K562 (cell line): ENCODE results near the gene SYF2. TPM values are rescaled to one million over a fixed set of nuclear protein-coding genes. Genes with fewer than 3 reads are reported as not detected.

ENCODE experiments used
- ATAC-seq: fragments of 200-7000 bp; cut with Tn5 transposase; 3 replicates; pipeline ENCODE4 v1.9.1; 2020; ENCODE audit warnings: moderate library complexity
- BruUV-seq: library from RNA; stranded (reverse); fragments of 400-500 nt; replicated peaks from 2 replicates; lab custom pipeline; 2021; lab: Mats Ljungman, UMichigan
- CTCF ChIA-PET: fragments of 300-600 bp; formaldehyde crosslinking; extraction: SDS; loops from one replicate; lab custom pipeline; 2021; ENCODE audit warnings: low intra/inter-chr PET ratio; lab: Yijun Ruan, JAX
- POLR2A ChIA-PET: fragments of 300-600, 350-650 bp; sonication (Branson Sonifier 250); formaldehyde crosslinking; extraction: SDS; loops from one replicate; lab custom pipeline; 2021; ENCODE audit warnings: antibody characterized with exemption, inconsistent platforms; lab: Yijun Ruan, JAX
- DNase-seq, 4 experiments: peaks; one replicate each; pipeline versions ENCODE4 v3.0.0 to v3.0.0-alpha.2; 2011 to 2018; ENCODE audit warnings: low spot score in 3 of 4, mixed read lengths in 3 of 4; ENCODE audit errors: extremely low read depth in 1 of 4
- FAIRE-seq: peaks from 2 replicates; lab custom pipeline; 2011; peaks lifted over from hg19 to GRCh38; lab: Jason Lieb, UNC
- H2AFZ ChIP-seq: 2 replicates; pipeline ENCODE4 v1.6.0; 2011; ENCODE audit warnings: low read depth, low read length, control low read depth, inconsistent platforms
- H3K27ac ChIP-seq: fragments of 200-600 bp; 3 replicates; pipeline ENCODE4 v1.8.0; 2011; ENCODE audit warnings: low read depth, mild to moderate bottlenecking, control low read depth, inconsistent platforms, low read length, moderate library complexity, mixed read lengths; ENCODE audit errors: extremely low read depth
- H3K27me3 ChIP-seq, 2 experiments: fragments of 300-600 bp in 1 of 2; 2 replicates in 1 of 2; 3 replicates in 1 of 2; pipeline versions ENCODE4 v1.6.0 to v1.8.0; 2011; ENCODE audit warnings: inconsistent platforms in 2 of 2, low read length in 2 of 2, mild to moderate bottlenecking in 1 of 2, mixed read lengths in 1 of 2, moderate library complexity in 1 of 2; ENCODE audit not compliant: control insufficient read depth in 2 of 2, insufficient read depth in 2 of 2
- H3K36me3 ChIP-seq: fragments of 300-600 bp; 3 replicates; pipeline ENCODE4 v1.8.0; 2011; ENCODE audit warnings: mild to moderate bottlenecking, low read length, inconsistent platforms; ENCODE audit not compliant: control insufficient read depth, insufficient read depth
- H3K4me1 ChIP-seq, 2 experiments: fragments of 200-600 bp in 1 of 2; replicated peaks in 1 of 2; 2 replicates in 1 of 2; 3 replicates in 1 of 2; pipeline versions ENCODE4 v1.5.1 to v1.8.0; 2011; ENCODE audit warnings: inconsistent platforms in 2 of 2, low read length in 2 of 2, mild to moderate bottlenecking in 1 of 2, mixed read lengths in 1 of 2, moderate library complexity in 1 of 2; ENCODE audit not compliant: control insufficient read depth in 2 of 2, insufficient read depth in 2 of 2
- H3K4me2 ChIP-seq: 2 replicates; pipeline ENCODE4 v1.6.1; 2011; ENCODE audit warnings: low read length, control low read depth, inconsistent platforms, mixed read lengths; ENCODE audit not compliant: insufficient read depth
- H3K4me3 ChIP-seq: fragments of 200-600 bp; sonication (generic), shearing (Covaris generic); 2 replicates; pipeline ENCODE4 v1.5.1; 2016; ENCODE audit warnings: control low read depth, inconsistent platforms
- H3K79me2 ChIP-seq: fragments of 200-600 bp; 3 replicates; pipeline ENCODE4 v1.8.0; 2011; ENCODE audit warnings: low read length, inconsistent platforms; ENCODE audit not compliant: control insufficient read depth, insufficient read depth
- H3K9ac ChIP-seq, 2 experiments: 2 replicates each; pipeline versions ENCODE4 v1.6.0 to v1.6.1; 2011; ENCODE audit warnings: low read depth in 2 of 2, low read length in 2 of 2, control low read depth in 1 of 2, inconsistent platforms in 1 of 2, mild to moderate bottlenecking in 1 of 2, mixed read lengths in 1 of 2; ENCODE audit not compliant: insufficient read depth in 1 of 2
- H3K9me1 ChIP-seq: one replicate; pipeline ENCODE4 v1.6.0; 2011; ENCODE audit warnings: inconsistent platforms, mild to moderate bottlenecking, low read length, moderate library complexity; ENCODE audit not compliant: control insufficient read depth, insufficient read depth
- H3K9me3 ChIP-seq: replicated peaks from 2 replicates; pipeline ENCODE4 v1.5.1; 2011; ENCODE audit warnings: low read depth, low read length, inconsistent platforms; ENCODE audit not compliant: control insufficient read depth, insufficient read depth
- H4K20me1 ChIP-seq: replicated peaks from 2 replicates; pipeline ENCODE4 v1.6.1; 2011; ENCODE audit warnings: low read length, inconsistent platforms, mixed read lengths; ENCODE audit not compliant: control insufficient read depth, insufficient read depth
- ATF1 ChIP-seq, 2 experiments: fragments of 450-650 bp in 1 of 2; IDR thresholded peaks; 2 replicates each; pipeline ENCODE4 v1.6.1; 2016; ENCODE audit warnings: missing compliant biosample characterization in 1 of 2, missing genetic modification characterization in 1 of 2
- FOSL1 ChIP-seq: fragments of 200-800 bp; sonication (Bioruptor generic); conservative IDR thresholded peaks from 2 replicates; pipeline ENCODE4 v1.6.1; 2016; ENCODE audit warnings: missing genetic modification characterization, missing compliant biosample characterization
- KAT8 ChIP-seq: fragments of 450-650 bp; IDR thresholded peaks from 2 replicates; pipeline ENCODE4 v1.6.1; 2016; ENCODE audit warnings: low read depth, mild to moderate bottlenecking
- SAFB ChIP-seq: fragments of 200-400 bp; formaldehyde crosslinking; IDR thresholded peaks from 2 replicates; pipeline ENCODE4 v1.6.1; 2017; ENCODE audit warnings: low read depth, low read length, borderline replicate concordance
- USF1 ChIP-seq: sonication (generic); formaldehyde crosslinking; IDR thresholded peaks from 2 replicates; pipeline ENCODE4 v1.9.0; 2022; ENCODE audit warnings: mild to moderate bottlenecking, missing genetic modification reagents
- WGBS: fragments of 100-300 bp; shearing (Covaris generic); methylation state at CpG from one replicate; pipeline ENCODE4 v1.1.6; 2016; ENCODE audit warnings: low coverage, mixed read lengths; ENCODE audit not compliant: insufficient coverage; ENCODE audit errors: missing lambda C conversion rate; 5-methylcytosine and 5-hydroxymethylcytosine counted together
- in situ Hi-C: fragments of 300-500 bp; cut with MboI; formaldehyde crosslinking; loops from 4 replicates; pipeline ENCODE4 v1.15.0; 2018; ENCODE audit warnings: inconsistent platforms, mixed read lengths
- intact Hi-C: fragments of 100-400 bp; cut with micrococcal nuclease; formaldehyde crosslinking; loops from 2 replicates; pipeline ENCODE4 v1.14.2; 2022
- polyA plus RNA-seq, 8 experiments: library from polyadenylated mRNA; depleted of rRNA in 4 of 8; stranded (reverse) in 5 of 8; unstranded in 3 of 8; fragments of >200 nt; fragmentation: Nextera tagmentation in 2 of 8; fragmentation: Illumina TruSeq in 1 of 8; extraction: Ambion mirVana in 2 of 8; extraction: Trizol in 1 of 8; gene quantifications; 2 replicates each; pipeline versions ENCODE4 v1.2.1 to v1.2.3, GENCODE V29; 2011 to 2014; ENCODE audit warnings: inconsistent platforms in 1 of 8, missing spikeins in 1 of 8
- total RNA-seq, 7 experiments: library from RNA; depleted of rRNA in 6 of 7; stranded (reverse); fragments of >200 nt in 6 of 7; fragmentation: Illumina TruSeq in 2 of 7; extraction: Trizol in 2 of 7; gene quantifications; 2 replicates each; pipeline versions ENCODE4 v1.2.1 to v1.2.3, GENCODE V29; 2011 to 2021; ENCODE audit warnings: low replicate concordance in 1 of 7
- TF ChIP-seq, protein P1 (sequence below): fragments of 450-650 bp; IDR thresholded peaks from 2 replicates; pipeline ENCODE4 v1.6.1; 2016
- TF ChIP-seq, protein P2 (sequence below): fragments of 250-450 bp; sonication (Bioruptor Pico); IDR thresholded peaks from 2 replicates; pipeline ENCODE4 v1.4.0; 2020; ENCODE audit warnings: mild to moderate bottlenecking, moderate library complexity, borderline replicate concordance
- TF ChIP-seq, protein P3 (sequence below): fragments of 250-450 bp; sonication (Bioruptor Pico); IDR thresholded peaks from 2 replicates; pipeline ENCODE4 v1.9.0; 2021; ENCODE audit warnings: mild to moderate bottlenecking, inconsistent platforms
- TF ChIP-seq, protein P4 (sequence below): fragments of 250-450 bp; sonication (Bioruptor Pico); IDR thresholded peaks from 2 replicates; pipeline ENCODE4 v1.5.0; 2021

Gene SYF2
- total and polyA plus RNA-seq, 9 of the 15 experiments (the other 6 are each of a cell fraction or from before 2014, with no cell fraction given), result 20.9 to 69.0 (median 43.2) TPM

DNA sequence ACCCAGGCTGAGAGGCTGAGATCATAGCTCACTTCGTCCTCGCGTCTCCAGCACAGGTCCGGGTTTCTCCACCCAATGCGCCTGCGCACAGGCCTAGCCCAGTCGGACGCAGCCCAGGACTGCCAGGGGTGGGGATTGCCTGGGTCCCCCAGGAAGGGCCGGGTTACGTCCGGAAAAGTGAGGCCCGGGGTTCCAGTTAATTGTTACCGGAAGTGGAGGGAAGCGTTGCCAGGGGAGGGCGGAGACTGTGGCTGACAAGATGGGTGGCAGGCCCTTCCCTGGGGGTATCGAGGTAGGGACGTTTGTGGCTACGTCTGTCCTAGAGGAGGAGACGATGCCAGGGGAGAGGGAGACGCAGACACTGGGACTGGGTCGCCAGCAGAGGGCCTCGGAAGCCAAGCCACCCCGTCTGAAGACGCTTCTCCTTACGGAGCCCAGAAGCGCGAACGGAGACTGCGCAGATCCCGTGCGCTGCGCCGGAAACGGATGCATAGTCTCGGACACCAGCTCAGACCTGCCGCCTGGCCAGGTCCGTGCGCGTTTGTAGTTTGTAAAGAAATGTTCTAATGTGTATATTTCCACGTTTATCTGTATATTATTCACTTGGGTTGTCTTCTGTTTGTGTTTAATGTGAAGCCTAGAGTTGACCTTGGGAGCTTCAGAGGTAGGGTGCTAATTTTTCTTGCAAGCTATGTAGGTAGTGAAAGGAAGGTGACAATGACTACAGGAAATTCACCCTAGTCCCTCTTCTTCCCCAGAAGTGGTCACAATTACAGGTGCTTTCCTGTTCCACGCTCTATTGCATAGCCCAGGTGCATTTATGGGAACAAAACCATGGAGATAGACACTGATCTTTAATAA, 7.6 kb upstream of the SYF2 start:
- in situ Hi-C loops (no loop called here), intact Hi-C loops (loop anchor here (10.0 kb wide), 1 partner anchor 155 kb away; no protein-coding TSS in a partner anchor)
- H3K36me3 ChIP-seq, result peaks cover 49% of the 10 kb centered on the region
- 15% methylated on average over 41 of the region's 41 CpGs for WGBS
- DNase-seq, result peak; percentile 76 to 95 (median 86)
- H3K4me2 ChIP-seq, result peak overlapping the region; percentile 69
- no TSS peak for BruUV-seq
- ChIA-PET POLR2A (interaction anchor here (0.5 to 3.2 kb wide), 20 partner anchors 8 to 1957 kb away, joined by 3 to 22 read pairs (median 3); partner anchors contain the start of genes RSRP1 and SYF2), CTCF (no interaction called here)
- H3K27me3 ChIP-seq, result no peaks in the 10 kb centered on the region
- peak overlapping the region; percentile 70 for H3K27ac ChIP-seq
- H3K9me1 ChIP-seq, result no peaks in the 10 kb centered on the region
- H4K20me1 ChIP-seq, result 0 out of 2 replicates have a peak, but pooled peaks cover 5% of the 10 kb centered on the region
- H3K4me1 ChIP-seq, result peaks cover 44 to 45% of the 10 kb centered on the region in 2 experiments
- H2AFZ ChIP-seq, result peak overlapping the region; percentile 83
- no peaks in the 10 kb centered on the region for H3K9me3 ChIP-seq
- peak overlapping the region; percentile 67 to 88 for H3K9ac ChIP-seq
- ATAC-seq, result peak; percentile 88
- peak overlapping the region; percentile 34 for H3K4me3 ChIP-seq
- H3K79me2 ChIP-seq, result peaks cover 49% of the 10 kb centered on the region
- FAIRE-seq, result peak; percentile 85
- TF ChIP-seq ATF1 (CRISPR knock-in tag; IDR thresholded peaks at IDR 0.05) (no peak), ATF1 (tag; IDR thresholded peaks at IDR 0.05) (peak; percentile 87), USF1 (CRISPR knock-in tag) (peak; percentile 38; the same call in 1 of the 2 replicates), SAFB (no peak), FOSL1 (tag) (no peak; the same call in 1 of the 2 replicates), KAT8 (no peak)
- TF ChIP-seq, protein P1, sequence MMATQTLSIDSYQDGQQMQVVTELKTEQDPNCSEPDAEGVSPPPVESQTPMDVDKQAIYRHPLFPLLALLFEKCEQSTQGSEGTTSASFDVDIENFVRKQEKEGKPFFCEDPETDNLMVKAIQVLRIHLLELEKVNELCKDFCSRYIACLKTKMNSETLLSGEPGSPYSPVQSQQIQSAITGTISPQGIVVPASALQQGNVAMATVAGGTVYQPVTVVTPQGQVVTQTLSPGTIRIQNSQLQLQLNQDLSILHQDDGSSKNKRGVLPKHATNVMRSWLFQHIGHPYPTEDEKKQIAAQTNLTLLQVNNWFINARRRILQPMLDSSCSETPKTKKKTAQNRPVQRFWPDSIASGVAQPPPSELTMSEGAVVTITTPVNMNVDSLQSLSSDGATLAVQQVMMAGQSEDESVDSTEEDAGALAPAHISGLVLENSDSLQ, result peak; percentile 70
- TF ChIP-seq, protein P2, sequence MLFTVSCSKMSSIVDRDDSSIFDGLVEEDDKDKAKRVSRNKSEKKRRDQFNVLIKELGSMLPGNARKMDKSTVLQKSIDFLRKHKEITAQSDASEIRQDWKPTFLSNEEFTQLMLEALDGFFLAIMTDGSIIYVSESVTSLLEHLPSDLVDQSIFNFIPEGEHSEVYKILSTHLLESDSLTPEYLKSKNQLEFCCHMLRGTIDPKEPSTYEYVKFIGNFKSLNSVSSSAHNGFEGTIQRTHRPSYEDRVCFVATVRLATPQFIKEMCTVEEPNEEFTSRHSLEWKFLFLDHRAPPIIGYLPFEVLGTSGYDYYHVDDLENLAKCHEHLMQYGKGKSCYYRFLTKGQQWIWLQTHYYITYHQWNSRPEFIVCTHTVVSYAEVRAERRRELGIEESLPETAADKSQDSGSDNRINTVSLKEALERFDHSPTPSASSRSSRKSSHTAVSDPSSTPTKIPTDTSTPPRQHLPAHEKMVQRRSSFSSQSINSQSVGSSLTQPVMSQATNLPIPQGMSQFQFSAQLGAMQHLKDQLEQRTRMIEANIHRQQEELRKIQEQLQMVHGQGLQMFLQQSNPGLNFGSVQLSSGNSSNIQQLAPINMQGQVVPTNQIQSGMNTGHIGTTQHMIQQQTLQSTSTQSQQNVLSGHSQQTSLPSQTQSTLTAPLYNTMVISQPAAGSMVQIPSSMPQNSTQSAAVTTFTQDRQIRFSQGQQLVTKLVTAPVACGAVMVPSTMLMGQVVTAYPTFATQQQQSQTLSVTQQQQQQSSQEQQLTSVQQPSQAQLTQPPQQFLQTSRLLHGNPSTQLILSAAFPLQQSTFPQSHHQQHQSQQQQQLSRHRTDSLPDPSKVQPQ (CRISPR knock-in tag), result no peak
- TF ChIP-seq, protein P3, sequence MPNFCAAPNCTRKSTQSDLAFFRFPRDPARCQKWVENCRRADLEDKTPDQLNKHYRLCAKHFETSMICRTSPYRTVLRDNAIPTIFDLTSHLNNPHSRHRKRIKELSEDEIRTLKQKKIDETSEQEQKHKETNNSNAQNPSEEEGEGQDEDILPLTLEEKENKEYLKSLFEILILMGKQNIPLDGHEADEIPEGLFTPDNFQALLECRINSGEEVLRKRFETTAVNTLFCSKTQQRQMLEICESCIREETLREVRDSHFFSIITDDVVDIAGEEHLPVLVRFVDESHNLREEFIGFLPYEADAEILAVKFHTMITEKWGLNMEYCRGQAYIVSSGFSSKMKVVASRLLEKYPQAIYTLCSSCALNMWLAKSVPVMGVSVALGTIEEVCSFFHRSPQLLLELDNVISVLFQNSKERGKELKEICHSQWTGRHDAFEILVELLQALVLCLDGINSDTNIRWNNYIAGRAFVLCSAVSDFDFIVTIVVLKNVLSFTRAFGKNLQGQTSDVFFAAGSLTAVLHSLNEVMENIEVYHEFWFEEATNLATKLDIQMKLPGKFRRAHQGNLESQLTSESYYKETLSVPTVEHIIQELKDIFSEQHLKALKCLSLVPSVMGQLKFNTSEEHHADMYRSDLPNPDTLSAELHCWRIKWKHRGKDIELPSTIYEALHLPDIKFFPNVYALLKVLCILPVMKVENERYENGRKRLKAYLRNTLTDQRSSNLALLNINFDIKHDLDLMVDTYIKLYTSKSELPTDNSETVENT (CRISPR knock-in tag), result peak; percentile 57; the same call in 1 of the 2 replicates
- TF ChIP-seq, protein P4, sequence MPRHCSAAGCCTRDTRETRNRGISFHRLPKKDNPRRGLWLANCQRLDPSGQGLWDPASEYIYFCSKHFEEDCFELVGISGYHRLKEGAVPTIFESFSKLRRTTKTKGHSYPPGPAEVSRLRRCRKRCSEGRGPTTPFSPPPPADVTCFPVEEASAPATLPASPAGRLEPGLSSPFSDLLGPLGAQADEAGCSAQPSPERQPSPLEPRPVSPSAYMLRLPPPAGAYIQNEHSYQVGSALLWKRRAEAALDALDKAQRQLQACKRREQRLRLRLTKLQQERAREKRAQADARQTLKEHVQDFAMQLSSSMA (CRISPR knock-in tag), result peak; percentile 82; the same call in 1 of the 2 replicates
